PFSK-1 (cell line): Measurements from ENCODE around the gene OPN5.

Experiments
- POLR2AphosphoS5 ChIP-seq: IDR thresholded peaks from 2 replicates; pipeline ENCODE4 v1.6.1; 2012; ENCODE audit warnings: low read depth, mild to moderate bottlenecking, control low read depth, low read length, moderate library complexity
- SIN3A ChIP-seq: IDR thresholded peaks from 2 replicates; pipeline ENCODE4 v1.6.1; 2012; ENCODE audit warnings: mild to moderate bottlenecking, low read length, moderate library complexity, borderline replicate concordance; ENCODE audit not compliant: insufficient read depth
- TAF1 ChIP-seq: IDR thresholded peaks from 2 replicates; pipeline ENCODE4 v1.6.1; 2012; ENCODE audit warnings: low read length, control low read depth, borderline replicate concordance; ENCODE audit not compliant: insufficient read depth

DNA sequence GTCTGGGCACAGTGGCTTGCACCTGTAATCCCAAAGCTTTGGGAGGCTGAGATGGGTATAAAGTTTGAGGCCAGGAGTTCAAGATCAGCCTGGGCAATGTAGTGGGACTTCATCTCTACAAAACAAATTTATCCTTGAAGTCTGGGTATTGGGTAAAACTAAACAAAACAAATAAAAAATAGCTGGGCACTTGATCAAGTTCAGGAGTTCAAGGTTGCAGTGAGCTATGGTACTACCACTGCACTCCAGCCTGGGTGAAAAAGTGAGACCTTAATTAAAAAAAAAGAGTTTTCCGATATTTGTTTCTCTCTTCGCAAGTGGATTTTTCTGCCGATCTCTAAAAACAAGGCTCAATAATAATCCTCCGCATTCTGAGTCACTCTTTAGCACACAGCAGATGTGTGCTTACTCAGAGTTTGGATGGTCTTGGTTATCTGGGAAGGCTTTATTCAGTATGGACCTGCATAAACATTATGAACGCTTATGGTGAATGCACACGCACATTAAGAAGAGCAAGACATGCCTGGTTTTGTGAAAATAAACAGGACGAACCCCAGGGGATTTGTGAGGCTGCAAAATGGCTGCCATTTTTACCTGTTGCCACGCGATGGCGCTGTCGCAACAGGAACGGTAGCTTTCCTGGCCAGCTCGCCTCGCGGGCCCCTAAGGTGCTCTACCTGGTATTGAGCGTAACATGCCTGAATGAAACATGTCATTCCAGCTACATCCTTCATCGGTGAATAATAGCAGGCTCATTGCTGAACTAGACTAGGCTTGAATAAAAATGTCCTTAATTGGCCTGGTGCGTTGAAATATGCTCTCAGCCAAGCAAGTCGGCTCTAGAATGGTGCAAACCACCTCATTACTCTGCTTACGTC, 6.0 kb downstream of the OPN5 start:
- TF ChIP-seq TAF1, result no peak
- TF ChIP-seq POLR2AphosphoS5, result no peak
- no peak for TF ChIP-seq SIN3A
